HG03342 (cell line): ENCODE results near the gene IRF2BP1.

Experiments
- ATAC-seq: cut with Tn5 transposase; IDR thresholded peaks from one replicate; pipeline ENCODE4 v1.9.1; 2021; ENCODE audit warnings: mild to moderate bottlenecking, moderate library complexity; ENCODE audit not compliant: unreplicated experiment

IRF2BP1 gene

DNA sequence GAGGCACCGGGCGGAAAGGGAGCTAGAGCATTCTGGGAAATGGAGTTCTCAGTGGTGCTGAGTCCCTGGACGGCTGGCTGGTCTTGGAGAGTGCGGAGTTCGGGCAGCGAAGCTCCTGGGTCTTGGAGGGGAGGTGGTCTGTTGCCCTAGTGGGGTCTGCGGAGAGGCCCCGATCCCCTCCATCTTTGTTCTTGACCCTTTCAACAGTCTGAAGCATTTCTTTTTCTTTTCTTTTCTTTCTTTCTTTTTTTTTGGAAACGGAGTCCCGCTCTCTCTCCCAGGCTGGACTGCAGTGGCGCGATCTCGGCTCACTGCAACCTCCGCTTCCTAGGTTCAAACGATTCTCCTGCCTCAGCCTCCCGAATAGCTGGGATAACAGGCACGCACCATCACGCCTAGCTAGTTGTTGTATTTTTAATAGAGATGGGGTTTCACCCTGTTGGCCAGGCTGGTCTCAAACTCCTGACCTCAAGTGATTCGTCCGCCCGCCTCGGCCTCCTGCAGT is 22.6 kb downstream of the IRF2BP1 start:
- no peak for ATAC-seq

DNA sequence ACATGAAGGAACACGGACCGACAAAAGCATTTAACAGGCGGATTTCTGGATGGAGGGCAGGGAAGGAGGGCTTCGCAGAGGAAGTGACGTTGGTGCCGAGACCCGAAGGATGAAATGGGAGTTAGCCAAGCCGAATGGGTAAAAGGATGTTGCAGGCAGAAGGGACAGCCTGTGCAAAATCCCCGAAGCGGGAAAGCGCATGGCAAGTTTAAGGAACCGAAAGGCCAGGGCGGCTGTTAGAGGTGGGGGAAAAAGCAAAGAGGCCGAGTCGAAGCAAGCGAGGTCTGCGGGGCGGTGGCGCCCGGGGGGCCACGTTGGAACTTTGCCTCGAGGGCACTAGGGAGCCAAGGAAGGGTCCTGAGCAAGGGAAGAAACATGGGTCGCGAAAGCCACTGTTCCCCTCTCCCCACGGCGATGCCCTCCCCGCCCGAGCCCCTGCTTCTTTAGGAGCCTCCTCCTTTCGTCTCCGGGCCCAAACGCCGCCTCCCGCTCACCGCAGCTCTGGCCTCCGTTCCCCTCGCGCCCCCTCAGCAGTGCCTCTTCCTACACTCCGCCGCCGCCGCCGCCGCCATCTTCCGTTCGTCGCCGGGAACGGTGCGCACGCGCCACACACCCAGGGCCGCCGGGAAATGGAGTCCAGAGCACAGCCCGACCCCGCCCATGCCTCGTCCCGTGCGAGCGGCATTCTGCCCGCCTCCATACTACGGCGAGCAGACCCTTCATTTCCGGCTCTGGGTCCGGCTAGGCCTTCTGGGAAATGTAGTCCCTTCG is 23.2 kb downstream of the IRF2BP1 start, which contains the start of gene SYMPK:
SYMPK (minus strand) TSS at position 584 of the 771 bp plus-strand sequence. CDS start 8,652 bp downstream, outside the sequence.
- peak; percentile 92 for ATAC-seq

DNA sequence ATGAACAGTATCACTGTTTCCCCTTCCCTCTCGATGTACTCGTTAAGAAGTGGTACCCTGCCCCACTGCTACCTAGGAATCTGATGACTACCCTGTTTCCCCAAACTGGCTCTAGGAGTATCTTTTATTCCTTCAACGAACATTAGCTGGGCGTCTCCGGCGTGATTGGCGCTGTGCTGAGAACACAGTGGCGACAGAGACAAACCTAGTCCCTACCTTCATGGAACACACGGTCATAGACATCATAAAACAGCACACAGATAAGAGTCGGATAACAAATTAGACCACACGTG is 23.7 kb downstream of the IRF2BP1 start:
- no peak for ATAC-seq

DNA sequence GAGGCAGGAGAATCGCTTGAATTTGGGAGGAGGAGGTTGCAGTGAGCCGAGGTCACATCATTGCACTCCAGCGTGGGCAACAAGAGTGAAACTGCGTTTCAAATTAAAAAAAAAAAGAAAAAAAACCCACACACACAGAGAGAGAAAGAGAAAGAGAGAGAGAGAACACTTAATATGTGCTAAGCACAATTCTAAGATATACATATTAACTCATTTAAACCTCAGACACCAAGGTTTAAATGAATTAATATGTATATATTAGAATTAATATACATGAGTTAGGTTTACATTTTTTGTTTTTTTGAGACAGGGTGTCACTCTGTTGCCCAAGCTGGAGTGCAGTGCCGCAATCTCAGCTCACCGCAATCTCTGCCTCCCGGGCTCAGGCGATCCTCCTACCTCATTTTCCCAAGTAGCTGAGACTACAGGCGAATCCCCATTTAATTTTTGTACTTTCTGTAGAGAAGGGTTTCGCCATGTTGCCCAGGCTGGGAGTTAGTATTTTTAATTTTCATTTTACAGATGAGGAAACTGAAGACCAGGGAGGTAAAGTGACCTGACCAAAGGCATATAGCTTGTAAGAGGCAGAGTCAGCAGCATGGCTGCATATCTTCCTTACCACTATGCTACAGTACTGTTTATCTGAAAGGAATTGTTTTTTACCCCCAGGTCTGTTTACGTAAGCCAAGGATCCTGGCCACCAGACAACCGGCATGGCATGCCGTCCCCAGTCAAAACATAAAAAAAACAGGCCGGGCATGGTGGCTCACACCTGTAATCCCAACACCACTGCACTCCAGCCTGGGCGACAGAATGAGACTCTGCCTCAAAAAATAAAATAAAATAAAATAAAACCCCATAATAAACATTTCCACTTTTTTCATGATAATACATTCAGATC is 25.3 kb downstream of the IRF2BP1 start:
- ATAC-seq = no peak

DNA sequence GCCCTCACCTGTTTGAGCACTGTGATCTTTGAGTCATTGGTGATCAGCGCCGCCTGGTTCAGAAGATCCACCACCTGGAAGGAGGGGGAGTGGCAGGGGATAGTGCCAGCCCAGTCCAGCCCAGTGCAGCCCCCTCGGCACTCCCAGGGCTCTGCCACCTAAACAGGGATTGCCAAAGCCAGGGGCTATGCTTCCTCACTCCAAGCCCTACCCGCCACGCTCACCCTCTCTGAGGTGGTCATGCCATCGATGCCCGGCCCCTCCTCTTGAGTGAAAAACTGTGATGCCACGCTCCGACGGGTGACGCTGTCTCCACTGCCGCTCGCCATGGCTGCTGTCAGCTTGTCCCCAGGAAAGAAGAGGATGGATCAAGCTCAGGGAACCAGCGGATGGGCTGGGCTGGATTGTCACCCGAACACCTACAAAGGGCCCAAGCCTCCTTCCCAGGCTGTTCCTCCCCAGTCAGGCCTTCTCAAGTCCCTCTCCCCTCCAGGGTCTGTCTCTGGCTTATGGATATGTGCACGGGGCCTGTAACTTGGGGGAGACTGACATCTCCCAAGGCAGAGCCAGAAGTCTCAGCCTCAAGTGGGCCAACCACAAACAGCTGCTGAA is 31.7 kb downstream of the IRF2BP1 start:
- no peak for ATAC-seq

DNA sequence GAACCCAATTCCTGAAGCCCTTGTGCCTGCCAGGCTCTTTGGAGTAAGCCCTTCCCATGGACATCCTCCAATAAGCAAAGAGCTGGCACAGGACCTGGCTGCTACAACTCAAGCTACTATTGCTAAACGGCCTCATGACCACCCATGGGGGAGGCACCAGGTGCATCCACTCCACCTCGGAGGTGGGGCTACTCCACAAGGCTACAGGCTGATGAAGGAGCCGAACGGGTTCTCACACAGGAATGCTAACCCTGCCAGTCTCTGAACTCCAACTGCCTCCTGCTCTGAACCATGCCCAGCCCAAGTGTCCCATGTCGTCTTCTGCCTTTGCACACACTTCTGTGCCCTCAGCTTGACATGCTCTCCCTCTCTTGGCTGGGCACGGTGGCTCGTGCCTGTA is 33.0 kb downstream of the IRF2BP1 start:
- ATAC-seq = no peak

DNA sequence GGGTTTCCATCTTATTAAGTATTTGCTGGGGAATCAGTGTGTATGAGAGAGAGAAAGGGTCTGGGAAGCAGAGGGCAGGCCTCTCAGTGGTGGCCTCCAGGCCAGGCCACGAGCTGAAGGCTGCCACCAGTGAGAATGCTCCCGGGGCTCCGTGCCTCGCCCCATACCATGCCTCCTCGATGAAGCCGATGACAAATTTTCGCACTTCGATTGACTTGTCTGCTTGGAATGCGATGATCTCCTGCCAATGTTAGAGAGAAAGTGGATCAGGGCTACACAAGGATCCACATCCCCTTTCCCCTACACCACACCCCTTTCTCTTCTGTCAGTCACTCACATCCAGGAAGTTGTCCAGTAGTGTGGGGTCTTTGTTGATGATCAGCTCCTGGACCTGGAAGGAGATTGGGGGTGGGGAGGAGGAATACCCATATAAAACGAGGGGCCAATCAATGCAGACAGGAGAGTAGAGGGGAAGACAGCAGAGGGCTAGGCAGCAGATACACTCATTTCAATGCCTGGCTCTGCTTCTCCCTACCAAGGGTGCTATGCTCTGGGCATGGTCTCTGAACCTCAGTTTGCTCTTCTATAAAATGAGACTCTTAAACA is 33.7 kb downstream of the IRF2BP1 start:
- no peak for ATAC-seq

DNA sequence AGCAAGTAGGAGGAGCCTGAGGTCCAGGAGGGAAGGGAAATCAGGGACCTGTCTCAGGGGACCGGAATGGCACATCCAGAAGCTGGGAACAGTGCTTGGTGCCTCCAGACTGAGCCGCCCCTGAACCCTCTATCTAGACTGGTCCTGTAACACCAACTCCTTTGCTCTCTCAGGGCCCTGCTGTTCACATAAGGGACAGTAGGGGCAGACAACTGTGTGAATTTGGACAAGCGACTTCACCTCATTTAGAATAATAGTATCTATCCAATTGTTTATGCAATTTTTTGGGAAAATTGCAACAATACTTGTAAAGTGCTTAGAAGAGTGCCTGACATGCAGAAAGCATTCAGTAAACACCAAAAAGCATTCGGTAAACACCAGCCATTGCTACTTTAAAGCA is 37.0 kb downstream of the IRF2BP1 start:
- no peak for ATAC-seq

DNA sequence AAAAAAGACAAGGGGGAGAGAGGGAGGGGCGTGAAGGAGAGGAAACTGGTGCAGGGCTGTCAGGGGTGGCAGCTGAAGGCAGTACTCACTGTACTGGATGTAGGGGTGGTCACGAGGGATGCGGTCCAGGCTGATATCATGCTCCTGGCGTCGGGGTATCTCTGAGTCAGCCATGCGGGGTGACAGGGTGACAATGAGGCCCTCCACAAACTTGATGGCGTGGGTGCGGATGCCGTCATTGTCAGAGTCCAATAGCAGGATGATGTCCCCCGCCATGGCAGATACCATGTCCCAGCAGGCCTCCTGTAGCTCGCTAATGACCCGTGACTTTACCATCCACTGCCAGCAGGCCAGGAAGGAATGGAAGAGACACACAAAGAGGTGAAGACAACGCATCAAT is 38.3 kb downstream of the IRF2BP1 start:
- ATAC-seq = no peak

DNA sequence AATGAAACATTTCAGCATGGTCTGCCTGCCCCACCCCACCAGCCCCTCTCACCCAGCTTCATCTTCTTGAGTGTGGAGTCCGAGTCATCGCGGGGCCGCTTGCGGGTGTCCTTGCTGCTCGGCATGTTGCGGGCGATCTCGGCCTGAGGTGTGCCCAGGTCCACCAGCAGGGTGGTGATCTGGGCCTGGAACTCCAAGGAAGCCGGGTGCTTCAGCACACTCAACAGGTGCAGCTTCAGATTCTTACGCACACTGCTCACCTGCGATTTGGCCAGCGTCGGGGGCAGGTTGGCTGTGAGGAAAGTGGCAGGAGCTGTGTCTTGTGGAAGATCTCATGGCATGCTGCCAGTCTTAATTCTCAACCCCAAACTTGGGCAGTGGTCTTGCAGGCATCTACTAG is 43.7 kb downstream of the IRF2BP1 start:
- no peak for ATAC-seq

DNA sequence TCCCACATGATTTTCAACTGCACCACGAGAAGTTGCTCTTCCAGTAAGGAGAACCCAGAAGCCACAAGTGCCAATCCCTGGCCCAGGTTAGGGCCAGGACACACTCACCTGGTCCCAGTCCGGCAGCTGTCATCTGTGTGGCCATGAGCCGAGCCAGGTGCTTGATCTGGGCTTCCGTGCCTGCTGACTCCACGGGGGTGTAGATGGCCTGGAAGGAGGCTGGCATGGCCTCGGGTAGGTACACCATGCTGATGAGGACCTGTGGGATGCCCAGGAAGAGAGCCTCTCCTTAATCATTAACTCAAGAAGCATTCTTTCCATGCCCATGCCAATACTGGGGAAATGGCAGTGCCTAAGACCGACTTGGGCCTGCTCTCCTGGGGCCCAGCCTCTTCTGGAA is 51.0 kb downstream of the IRF2BP1 start:
- no peak for ATAC-seq
